ENCODE results near the gene RAF1. TPM values are rescaled to one million over a fixed set of nuclear protein-coding genes. Genes with fewer than 3 reads are reported as not detected.

Gene RAF1
- total and polyA plus RNA-seq, 2 experiments from 2014 or later, result 39.5 to 123 TPM

DNA sequence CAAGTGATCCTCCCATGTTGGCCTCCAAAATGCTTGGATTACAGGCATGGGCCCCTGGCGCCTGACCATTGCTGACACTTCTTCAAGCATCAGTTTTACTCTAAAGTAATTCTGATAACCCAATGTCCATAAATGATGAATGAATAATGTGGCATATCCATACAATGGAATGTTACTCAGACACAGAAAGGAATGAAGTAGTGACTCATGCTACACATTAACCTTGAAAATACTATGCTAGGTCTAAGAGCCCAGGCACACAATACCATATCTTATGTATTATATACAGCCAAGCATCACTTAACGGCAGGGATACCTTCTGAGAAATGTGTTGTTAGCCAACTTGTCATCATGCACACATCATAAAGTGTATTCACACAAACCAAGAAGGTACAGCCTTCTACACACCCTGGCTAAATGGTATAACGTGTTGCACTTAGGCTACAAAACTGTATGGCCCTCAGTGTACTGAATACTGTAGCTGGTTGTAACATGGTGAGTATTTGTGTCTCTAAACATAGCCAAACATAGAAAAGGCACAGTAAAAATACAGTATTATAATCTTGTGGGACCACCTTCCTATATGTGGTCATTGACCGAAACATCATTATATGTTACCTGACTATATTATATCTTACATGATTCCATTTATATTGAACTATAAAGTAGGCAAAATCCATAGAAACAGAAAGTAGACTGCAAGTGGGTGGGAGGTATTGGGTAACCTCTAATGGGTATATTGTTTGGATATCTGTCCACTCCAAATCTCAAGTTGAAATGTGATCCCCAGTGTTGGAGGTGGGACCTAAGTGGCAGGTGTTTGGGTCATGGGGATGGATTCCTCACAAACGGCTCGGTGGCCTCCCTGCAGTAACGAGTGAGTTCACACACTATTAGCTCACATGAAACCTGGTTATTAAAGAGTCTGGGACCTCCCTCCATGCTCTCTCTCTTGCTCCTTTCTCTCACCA, 75.6 kb downstream of the RAF1 start (continued):
- TF ChIP-seq, protein P1, sequence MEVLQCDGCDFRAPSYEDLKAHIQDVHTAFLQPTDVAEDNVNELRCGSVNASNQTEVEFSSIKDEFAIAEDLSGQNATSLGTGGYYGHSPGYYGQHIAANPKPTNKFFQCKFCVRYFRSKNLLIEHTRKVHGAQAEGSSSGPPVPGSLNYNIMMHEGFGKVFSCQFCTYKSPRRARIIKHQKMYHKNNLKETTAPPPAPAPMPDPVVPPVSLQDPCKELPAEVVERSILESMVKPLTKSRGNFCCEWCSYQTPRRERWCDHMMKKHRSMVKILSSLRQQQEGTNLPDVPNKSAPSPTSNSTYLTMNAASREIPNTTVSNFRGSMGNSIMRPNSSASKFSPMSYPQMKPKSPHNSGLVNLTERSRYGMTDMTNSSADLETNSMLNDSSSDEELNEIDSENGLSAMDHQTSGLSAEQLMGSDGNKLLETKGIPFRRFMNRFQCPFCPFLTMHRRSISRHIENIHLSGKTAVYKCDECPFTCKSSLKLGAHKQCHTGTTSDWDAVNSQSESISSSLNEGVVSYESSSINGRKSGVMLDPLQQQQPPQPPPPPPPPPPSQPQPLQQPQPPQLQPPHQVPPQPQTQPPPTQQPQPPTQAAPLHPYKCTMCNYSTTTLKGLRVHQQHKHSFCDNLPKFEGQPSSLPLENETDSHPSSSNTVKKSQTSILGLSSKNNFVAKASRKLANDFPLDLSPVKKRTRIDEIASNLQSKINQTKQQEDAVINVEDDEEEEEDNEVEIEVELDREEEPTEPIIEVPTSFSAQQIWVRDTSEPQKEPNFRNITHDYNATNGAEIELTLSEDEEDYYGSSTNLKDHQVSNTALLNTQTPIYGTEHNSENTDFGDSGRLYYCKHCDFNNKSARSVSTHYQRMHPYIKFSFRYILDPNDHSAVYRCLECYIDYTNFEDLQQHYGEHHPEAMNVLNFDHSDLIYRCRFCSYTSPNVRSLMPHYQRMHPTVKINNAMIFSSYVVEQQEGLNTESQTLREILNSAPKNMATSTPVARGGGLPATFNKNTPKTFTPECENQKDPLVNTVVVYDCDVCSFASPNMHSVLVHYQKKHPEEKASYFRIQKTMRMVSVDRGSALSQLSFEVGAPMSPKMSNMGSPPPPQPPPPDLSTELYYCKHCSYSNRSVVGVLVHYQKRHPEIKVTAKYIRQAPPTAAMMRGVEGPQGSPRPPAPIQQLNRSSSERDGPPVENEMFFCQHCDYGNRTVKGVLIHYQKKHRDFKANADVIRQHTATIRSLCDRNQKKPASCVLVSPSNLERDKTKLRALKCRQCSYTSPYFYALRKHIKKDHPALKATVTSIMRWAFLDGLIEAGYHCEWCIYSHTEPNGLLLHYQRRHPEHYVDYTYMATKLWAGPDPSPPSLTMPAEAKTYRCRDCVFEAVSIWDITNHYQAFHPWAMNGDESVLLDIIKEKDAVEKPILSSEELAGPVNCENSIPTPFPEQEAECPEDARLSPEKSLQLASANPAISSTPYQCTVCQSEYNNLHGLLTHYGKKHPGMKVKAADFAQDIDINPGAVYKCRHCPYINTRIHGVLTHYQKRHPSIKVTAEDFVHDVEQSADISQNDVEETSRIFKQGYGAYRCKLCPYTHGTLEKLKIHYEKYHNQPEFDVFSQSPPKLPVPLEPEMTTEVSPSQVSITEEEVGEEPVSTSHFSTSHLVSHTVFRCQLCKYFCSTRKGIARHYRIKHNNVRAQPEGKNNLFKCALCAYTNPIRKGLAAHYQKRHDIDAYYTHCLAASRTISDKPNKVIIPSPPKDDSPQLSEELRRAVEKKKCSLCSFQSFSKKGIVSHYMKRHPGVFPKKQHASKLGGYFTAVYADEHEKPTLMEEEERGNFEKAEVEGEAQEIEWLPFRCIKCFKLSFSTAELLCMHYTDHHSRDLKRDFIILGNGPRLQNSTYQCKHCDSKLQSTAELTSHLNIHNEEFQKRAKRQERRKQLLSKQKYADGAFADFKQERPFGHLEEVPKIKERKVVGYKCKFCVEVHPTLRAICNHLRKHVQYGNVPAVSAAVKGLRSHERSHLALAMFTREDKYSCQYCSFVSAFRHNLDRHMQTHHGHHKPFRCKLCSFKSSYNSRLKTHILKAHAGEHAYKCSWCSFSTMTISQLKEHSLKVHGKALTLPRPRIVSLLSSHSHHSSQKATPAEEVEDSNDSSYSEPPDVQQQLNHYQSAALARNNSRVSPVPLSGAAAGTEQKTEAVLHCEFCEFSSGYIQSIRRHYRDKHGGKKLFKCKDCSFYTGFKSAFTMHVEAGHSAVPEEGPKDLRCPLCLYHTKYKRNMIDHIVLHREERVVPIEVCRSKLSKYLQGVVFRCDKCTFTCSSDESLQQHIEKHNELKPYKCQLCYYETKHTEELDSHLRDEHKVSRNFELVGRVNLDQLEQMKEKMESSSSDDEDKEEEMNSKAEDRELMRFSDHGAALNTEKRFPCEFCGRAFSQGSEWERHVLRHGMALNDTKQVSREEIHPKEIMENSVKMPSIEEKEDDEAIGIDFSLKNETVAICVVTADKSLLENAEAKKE (CRISPR knock-in tag; IDR thresholded peaks at IDR 0.05), result no peak
- TF ChIP-seq, protein P2, sequence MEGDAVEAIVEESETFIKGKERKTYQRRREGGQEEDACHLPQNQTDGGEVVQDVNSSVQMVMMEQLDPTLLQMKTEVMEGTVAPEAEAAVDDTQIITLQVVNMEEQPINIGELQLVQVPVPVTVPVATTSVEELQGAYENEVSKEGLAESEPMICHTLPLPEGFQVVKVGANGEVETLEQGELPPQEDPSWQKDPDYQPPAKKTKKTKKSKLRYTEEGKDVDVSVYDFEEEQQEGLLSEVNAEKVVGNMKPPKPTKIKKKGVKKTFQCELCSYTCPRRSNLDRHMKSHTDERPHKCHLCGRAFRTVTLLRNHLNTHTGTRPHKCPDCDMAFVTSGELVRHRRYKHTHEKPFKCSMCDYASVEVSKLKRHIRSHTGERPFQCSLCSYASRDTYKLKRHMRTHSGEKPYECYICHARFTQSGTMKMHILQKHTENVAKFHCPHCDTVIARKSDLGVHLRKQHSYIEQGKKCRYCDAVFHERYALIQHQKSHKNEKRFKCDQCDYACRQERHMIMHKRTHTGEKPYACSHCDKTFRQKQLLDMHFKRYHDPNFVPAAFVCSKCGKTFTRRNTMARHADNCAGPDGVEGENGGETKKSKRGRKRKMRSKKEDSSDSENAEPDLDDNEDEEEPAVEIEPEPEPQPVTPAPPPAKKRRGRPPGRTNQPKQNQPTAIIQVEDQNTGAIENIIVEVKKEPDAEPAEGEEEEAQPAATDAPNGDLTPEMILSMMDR (conservative IDR thresholded peaks at IDR 0.05; ENCODE audit: low read depth in 2 of 2), result no peak
- TF ChIP-seq JUNB (IDR thresholded peaks at IDR 0.05; ENCODE audit: unreplicated experiment) (no peak), EZH2phosphoT487 (IDR thresholded peaks at IDR 0.05; ENCODE audit: unreplicated experiment) (no peak)

DNA sequence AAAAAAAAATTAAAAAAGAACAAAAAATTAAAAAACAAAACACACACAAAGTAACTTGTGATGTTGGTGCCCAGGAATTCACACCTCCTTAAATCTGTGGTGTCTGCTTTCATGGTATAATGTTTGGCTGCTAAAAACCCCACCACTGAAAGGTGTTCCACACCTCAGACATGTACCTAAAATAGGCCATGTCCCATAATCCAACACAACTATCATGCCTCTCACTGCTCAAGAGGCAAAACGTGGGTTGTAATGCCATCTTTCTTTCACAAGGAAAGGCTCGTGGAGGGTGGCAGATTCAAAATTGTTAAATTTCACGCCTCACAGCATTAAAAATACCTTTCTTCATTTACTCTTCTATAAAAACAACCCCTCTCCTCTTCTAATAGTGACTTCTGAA, 77.5 kb downstream of the RAF1 start:
- no peak overlapping the region for H3K4me3 ChIP-seq
- Mint-ChIP-seq H3K36me3 (ENCODE audit: low read depth) (peaks cover 72% of the 10 kb centered on the region), H3K9me3 (no peaks in the 10 kb centered on the region), H3K4me1 (peaks cover 3% of the 10 kb centered on the region; the same call in 1 of the 3 replicates), H3K4me3 (no peak overlapping the region), H3K27ac (no peak overlapping the region), H3K27me3 (ENCODE audit: insufficient read depth, low read depth, poor library complexity) (peaks cover 21% of the 10 kb centered on the region)
- H3K4me1 ChIP-seq (ENCODE audit: insufficient read depth), result no peaks in the 10 kb centered on the region
- no peak for DNase-seq (ENCODE audit: low spot score)
- no peak for TF ChIP-seq EZH2 (IDR thresholded peaks at IDR 0.05; ENCODE audit: low read depth, unreplicated experiment)
- no peak for TF ChIP-seq NANOG (IDR thresholded peaks at IDR 0.05; ENCODE audit: borderline replicate concordance)
- no peak for TF ChIP-seq ZNF331 (CRISPR knock-in tag; IDR thresholded peaks at IDR 0.05; ENCODE audit: low read depth)
- ATAC-seq, result no peak
- no peaks in the 10 kb centered on the region for H3K79me2 ChIP-seq (replicated peaks; ENCODE audit: insufficient read depth)
- H3F3A ChIP-seq (replicated peaks; ENCODE audit: low read depth), result peaks cover 15% of the 10 kb centered on the region; the same call in 1 of the 2 replicates
- H4K20me1 ChIP-seq (replicated peaks; ENCODE audit: insufficient read depth), result peaks cover 17% of the 10 kb centered on the region
- no peaks in the 10 kb centered on the region for H3K9me2 ChIP-seq (ENCODE audit: insufficient read depth)
- no peak overlapping the region for H2AFZ ChIP-seq
- H3K4me2 ChIP-seq, result no peak overlapping the region
- peaks cover 42% of the 10 kb centered on the region; the same call in 1 of the 2 replicates for H3K36me3 ChIP-seq (ENCODE audit: insufficient read depth)
- H3K27me3 ChIP-seq (ENCODE audit: insufficient read depth), result no peaks in the 10 kb centered on the region
- peak overlapping the region; percentile 65; the same call in 1 of the 2 replicates for H3K27ac ChIP-seq (ENCODE audit: low read depth)
